A549 (cell line): ENCODE results near the gene PIM1. TPM values are rescaled to one million over a fixed set of nuclear protein-coding genes. Genes with fewer than 3 reads are reported as not detected.

Experiments used
- ATAC-seq, 2 experiments: fragments of 200-7000 bp in 1 of 2; fragments of >200 bp in 1 of 2; cut with Nextera tagmentation in 1 of 2; cut with Tn5 transposase in 1 of 2; 3 replicates each; pipeline versions ENCODE4 v1.8.0 to v1.9.1; 2018 to 2020; ENCODE audit warnings: mild to moderate bottlenecking in 1 of 2, moderate library complexity in 1 of 2
- CTCF ChIA-PET: fragments of 300-600 bp; sonication (Branson Sonifier 250); formaldehyde crosslinking; extraction: SDS; loops from one replicate; lab custom pipeline; 2021; ENCODE audit warnings: antibody characterized with exemption, inconsistent platforms; lab: Yijun Ruan, JAX
- POLR2A ChIA-PET: fragments of 350-600 bp; formaldehyde crosslinking; extraction: SDS; loops from one replicate; lab custom pipeline; 2021; ENCODE audit warnings: antibody characterized with exemption, inconsistent platforms; lab: Yijun Ruan, JAX
- DNase-seq, 2 experiments: peaks; one replicate each; pipeline versions ENCODE4 v3.0.0 to v3.0.0-alpha.2; 2011 to 2016; ENCODE audit warnings: low read depth in 1 of 2, low spot score in 1 of 2
- FAIRE-seq: peaks from 2 replicates; lab custom pipeline; 2011; peaks lifted over from hg19 to GRCh38; lab: Jason Lieb, UNC
- H3K27ac ChIP-seq, 2 experiments: fragments of >200 bp; sonication (Bioruptor Twin); formaldehyde crosslinking; 3 replicates each; pipeline ENCODE4 v1.5.1; 2016 to 2017
- H3K4me1 ChIP-seq: fragments of >200 bp; sonication (Bioruptor Twin); formaldehyde crosslinking; 3 replicates; pipeline ENCODE4 v1.6.1; 2016
- H3K4me2 ChIP-seq: fragments of >200 bp; sonication (Bioruptor Twin); formaldehyde crosslinking; 3 replicates; pipeline ENCODE4 v1.6.1; 2016
- H3K4me3 ChIP-seq: fragments of >200 bp; sonication (Bioruptor Twin); formaldehyde crosslinking; 3 replicates; pipeline ENCODE4 v1.5.1; 2016
- H3K9me3 ChIP-seq: fragments of >200 bp; sonication (Bioruptor Twin); formaldehyde crosslinking; 3 replicates; pipeline ENCODE4 v1.6.1; 2016
- CBX8 ChIP-seq: fragments of 200-600 bp; sonication (generic); IDR thresholded peaks from 2 replicates; pipeline ENCODE4 v1.6.1; 2016
- CEBPB ChIP-seq, 2 experiments: fragments of >200 bp in 1 of 2; sonication (Bioruptor Twin) in 1 of 2; formaldehyde crosslinking in 1 of 2; IDR thresholded peaks; 2 replicates each; pipeline ENCODE4 v1.6.1; 2012 to 2016
- CHD4 ChIP-seq: fragments of 200-600 bp; sonication (generic); IDR thresholded peaks from 2 replicates; pipeline ENCODE4 v1.6.1; 2016; ENCODE audit warnings: antibody characterized with exemption, mild to moderate bottlenecking, borderline replicate concordance
- CTCF ChIP-seq: fragments of >200 bp; sonication (Bioruptor Twin); formaldehyde crosslinking; IDR thresholded peaks from 3 replicates; pipeline ENCODE4 v1.5.1; 2016
- EHF ChIP-seq: fragments of 250-450 bp; sonication (Bioruptor Pico); IDR thresholded peaks from 2 replicates; pipeline ENCODE4 v1.5.0; 2020; ENCODE audit warnings: mild to moderate bottlenecking
- ELK1 ChIP-seq: fragments of 150-350 bp; IDR thresholded peaks from 2 replicates; pipeline ENCODE4 v1.6.1; 2014; ENCODE audit warnings: low read depth, mild to moderate bottlenecking, low read length
- EP300 ChIP-seq, 2 experiments: fragments of >200 bp; sonication (Bioruptor Twin); formaldehyde crosslinking; IDR thresholded peaks; 2 replicates in 1 of 2; 3 replicates in 1 of 2; pipeline ENCODE4 v1.6.1; 2016 to 2017
- HMGXB4 ChIP-seq: fragments of 250-450 bp; sonication (Bioruptor Pico); IDR thresholded peaks from 2 replicates; pipeline ENCODE4 v1.5.0; 2021; ENCODE audit warnings: mild to moderate bottlenecking, moderate library complexity, borderline replicate concordance
- HOXA7 ChIP-seq: fragments of 250-450 bp; sonication (Bioruptor Pico); IDR thresholded peaks from 2 replicates; pipeline ENCODE4 v1.5.0; 2020; ENCODE audit warnings: mild to moderate bottlenecking, moderate library complexity
- JUN ChIP-seq, 2 experiments: fragments of >200 bp; sonication (Bioruptor Twin); formaldehyde crosslinking; IDR thresholded peaks; 2 replicates in 1 of 2; 3 replicates in 1 of 2; pipeline ENCODE4 v1.6.1; 2016 to 2017
- KDM1A ChIP-seq: fragments of 200-600 bp; sonication (generic); IDR thresholded peaks from 2 replicates; pipeline ENCODE4 v1.6.1; 2016; ENCODE audit warnings: low read depth, mild to moderate bottlenecking
- MAZ ChIP-seq: fragments of 150-350 bp; IDR thresholded peaks from 2 replicates; pipeline ENCODE4 v1.6.1; 2014; ENCODE audit warnings: antibody characterized with exemption, low read depth, low read length, borderline replicate concordance
- MYC ChIP-seq: IDR thresholded peaks from 2 replicates; pipeline ENCODE4 v1.6.1; 2012; ENCODE audit warnings: mild to moderate bottlenecking, inconsistent platforms, low read length, improper control_type of control experiment, borderline replicate concordance
- NPAS2 ChIP-seq: fragments of 250-450 bp; sonication (Bioruptor Pico); IDR thresholded peaks from 2 replicates; pipeline ENCODE4 v1.8.0; 2022; ENCODE audit warnings: mild to moderate bottlenecking, moderate library complexity, borderline replicate concordance
- NR3C1 ChIP-seq: fragments of >200 bp; sonication (Bioruptor Twin); formaldehyde crosslinking; IDR thresholded peaks from 3 replicates; pipeline ENCODE4 v1.6.1; 2017
- PBX3 ChIP-seq: IDR thresholded peaks from 2 replicates; pipeline ENCODE4 v1.6.1; 2012
- POLR2AphosphoS2 ChIP-seq: conservative IDR thresholded peaks from 2 replicates; pipeline ENCODE4 v1.6.1; 2012; ENCODE audit warnings: low read length, improper control_type of control experiment, inconsistent platforms
- RCOR1 ChIP-seq: fragments of 150-350 bp; IDR thresholded peaks from 2 replicates; pipeline ENCODE4 v1.6.1; 2014; ENCODE audit warnings: antibody characterized with exemption, low read length, low read depth
- RFX5 ChIP-seq: fragments of 450-650 bp; IDR thresholded peaks from 2 replicates; pipeline ENCODE4 v1.7.1; 2014; ENCODE audit warnings: antibody characterized with exemption, mild to moderate bottlenecking, moderate library complexity
- SMC3 ChIP-seq: fragments of >200 bp; sonication (Bioruptor Twin); formaldehyde crosslinking; IDR thresholded peaks from 3 replicates; pipeline ENCODE4 v1.6.1; 2018; ENCODE audit warnings: inconsistent platforms
- TFCP2L1 ChIP-seq: fragments of 250-450 bp; sonication (Bioruptor Pico); IDR thresholded peaks from 2 replicates; pipeline ENCODE4 v1.5.0; 2021; ENCODE audit warnings: mild to moderate bottlenecking
- USF2 ChIP-seq: fragments of 450-650 bp; IDR thresholded peaks from 2 replicates; pipeline ENCODE4 v1.6.1; 2014; ENCODE audit warnings: antibody characterized with exemption
- ZFP36 ChIP-seq: fragments of 450-650 bp; IDR thresholded peaks from 2 replicates; pipeline ENCODE4 v1.6.1; 2014; ENCODE audit warnings: borderline replicate concordance; ENCODE audit not compliant: partially characterized antibody
- ZSCAN20 ChIP-seq: fragments of 250-450 bp; sonication (Bioruptor Pico); IDR thresholded peaks from 2 replicates; pipeline ENCODE4 v1.8.0; 2022; ENCODE audit warnings: mild to moderate bottlenecking, moderate library complexity
- WGBS: methylation state at CpG from one replicate; pipeline ENCODE4 v1.1.6; 2017; ENCODE audit errors: missing lambda C conversion rate; 5-methylcytosine and 5-hydroxymethylcytosine counted together
- polyA plus RNA-seq, 4 experiments: library from polyadenylated mRNA; depleted of rRNA in 3 of 4; stranded (reverse); fragments of >200 nt; fragmentation: RNase III in 1 of 4; extraction: RNeasy Plus Mini Kit Qiagen cat#74134 plus additional on column Dnase treatment in 1 of 4; gene quantifications; 2 replicates in 3 of 4; 3 replicates in 1 of 4; pipeline ENCODE4 v1.2.3, GENCODE V29; 2011 to 2017

Gene PIM1
- polyA plus RNA-seq, 2 of the 4 experiments (the other 2 are of a cell fraction), result 15.4 to 19.0 TPM

- TF ChIP-seq NPAS2 (CRISPR knock-in tag), result no peak
Measured at GRCh38 chr6:37171970-37172812, 2.2 kb downstream of the PIM1 start (continued).

- no peak for TF ChIP-seq ZFP36
- no peak for TF ChIP-seq USF2
- no peak for TF ChIP-seq RFX5
- no peak for TF ChIP-seq TFCP2L1 (CRISPR knock-in tag)
- TF ChIP-seq SMC3, result no peak
- TF ChIP-seq JUN (IDR thresholded peaks at IDR 0.05), result no peak
- TF ChIP-seq EP300 (IDR thresholded peaks at IDR 0.05), result no peak
- TF ChIP-seq MYC, result no peak
- no peak for TF ChIP-seq MAZ
- no peak for TF ChIP-seq POLR2AphosphoS2
- TF ChIP-seq RCOR1, result no peak
- TF ChIP-seq CHD4, result no peak
- no peak for TF ChIP-seq ELK1
- no peak for TF ChIP-seq NR3C1
- TF ChIP-seq KDM1A, result no peak
- TF ChIP-seq HOXA7, result no peak
- TF ChIP-seq EHF, result no peak
- no peak for TF ChIP-seq ZSCAN20 (CRISPR knock-in tag)
- TF ChIP-seq CBX8, result no peak
- no peak for TF ChIP-seq PBX3
- 91% methylated on average over 7 of the region's 7 CpGs for WGBS
- peaks cover 21% of the 10 kb centered on the region for H3K4me1 ChIP-seq
- no peak for FAIRE-seq
- no peak for ATAC-seq
- H3K27ac ChIP-seq, result no peak overlapping the region
- ChIA-PET CTCF (interaction anchor here (0.6 to 18.4 kb wide), 25 partner anchors 9 to 301 kb away, joined by 3 to 449 read pairs (median 7); no protein-coding TSS in a partner anchor), POLR2A (interaction anchor here (0.9 to 2.9 kb wide), 6 partner anchors 28 to 155 kb away, joined by 4 to 20 read pairs (median 6); no protein-coding TSS in a partner anchor)
- peak overlapping the region; percentile 73 for H3K4me2 ChIP-seq
- DNase-seq, result no peak
- H3K9me3 ChIP-seq, result no peaks in the 10 kb centered on the region
- peak overlapping the region; percentile 92; the same call in 2 of the 3 replicates for H3K4me3 ChIP-seq
Measured at GRCh38 chr6:37172912-37173492, 3.0 kb downstream of the PIM1 start.

GRCh38 chr6:37173493-37174195 is 3.7 kb downstream of the PIM1 start:
- H3K9me3 ChIP-seq, result no peaks in the 10 kb centered on the region
- peaks cover 15% of the 10 kb centered on the region for H3K4me1 ChIP-seq
- peak overlapping the region; percentile 73; the same call in 2 of the 3 replicates for H3K4me2 ChIP-seq
- FAIRE-seq, result no peak
- DNase-seq, result no peak
- H3K27ac ChIP-seq, result no peak overlapping the region
- H3K4me3 ChIP-seq, result no peak overlapping the region
- WGBS, result 70% methylated on average over 3 of the region's 9 CpGs
- ChIA-PET CTCF (interaction anchor here (0.5 to 18.4 kb wide), 10 partner anchors 9 to 154 kb away, joined by 4 to 449 read pairs (median 46); no protein-coding TSS in a partner anchor), POLR2A (no interaction called here)
- no peak for ATAC-seq
- TF ChIP-seq CHD4 (no peak), TFCP2L1 (CRISPR knock-in tag) (no peak), PBX3 (no peak), HMGXB4 (CRISPR knock-in tag) (no peak), POLR2AphosphoS2 (no peak), NPAS2 (CRISPR knock-in tag) (no peak), CEBPB (IDR thresholded peaks at IDR 0.05) (no peak), HOXA7 (no peak), CTCF (no peak)
